T follicular helper cell (primary cell): ENCODE results near the gene MYCL.

ENCODE experiments used
- DNase-seq: peaks from one replicate; pipeline ENCODE4 v3.0.0-alpha.2; 2020; ENCODE audit warnings: low read depth
- total RNA-seq, 2 experiments: gene quantifications; one replicate each; lab custom pipeline; 2026; lab: John Stamatoyannopoulos, UW

MYCL gene
- total RNA-seq = 0 to 0.04 reads per million in 2 experiments

- peak; percentile 47 for DNase-seq
Observed at GRCh38 chr1:39901714-39902459, at the start of gene MYCL. Gene MYCL (minus strand): TSS chr1:39901917. CDS start chr1:39901434, 483 bp downstream.

- DNase-seq = no peak
Observed at GRCh38 chr1:39949891-39950290, 48.2 kb upstream of the MYCL start.

- DNase-seq = no peak
Observed at GRCh38 chr1:39947260-39947659, 45.5 kb upstream of the MYCL start.

- no peak for DNase-seq
Observed at GRCh38 chr1:39946216-39946615, 44.5 kb upstream of the MYCL start.

GRCh38 chr1:39944410-39945112, 42.8 kb upstream of the MYCL start:
- DNase-seq = no peak

GRCh38 chr1:39943471-39944290, 42.0 kb upstream of the MYCL start:
- DNase-seq = no peak

- DNase-seq = no peak
Observed at GRCh38 chr1:39940980-39941871, 39.5 kb upstream of the MYCL start.

GRCh38 chr1:39940253-39940652, 38.5 kb upstream of the MYCL start:
- no peak for DNase-seq

- DNase-seq = no peak
Observed at GRCh38 chr1:39938856-39939255, 37.1 kb upstream of the MYCL start.

- no peak for DNase-seq
Observed at GRCh38 chr1:39936724-39937491, 35.2 kb upstream of the MYCL start.

GRCh38 chr1:39933956-39934941, 32.5 kb upstream of the MYCL start:
- DNase-seq = no peak

- no peak for DNase-seq
Observed at GRCh38 chr1:39928809-39929587, 27.3 kb upstream of the MYCL start.

- DNase-seq = no peak
Observed at GRCh38 chr1:39927538-39927937, 25.8 kb upstream of the MYCL start.

GRCh38 chr1:39926820-39927219, 25.1 kb upstream of the MYCL start:
- no peak for DNase-seq

GRCh38 chr1:39926343-39926793, 24.7 kb upstream of the MYCL start:
- no peak for DNase-seq

GRCh38 chr1:39925721-39926342, 24.1 kb upstream of the MYCL start:
- DNase-seq = no peak

- DNase-seq = no peak
Observed at GRCh38 chr1:39922251-39922688, 20.6 kb upstream of the MYCL start.

GRCh38 chr1:39919545-39919944, 17.8 kb upstream of the MYCL start:
- DNase-seq = no peak
